ENCODE results near the gene KCTD15. TPM values are rescaled to one million over a fixed set of nuclear protein-coding genes. Genes with fewer than 3 reads are reported as not detected.

KCTD15 gene
- total and polyA plus RNA-seq, 8 donors = 14.1 to 172 (median 30.1) TPM

DNA sequence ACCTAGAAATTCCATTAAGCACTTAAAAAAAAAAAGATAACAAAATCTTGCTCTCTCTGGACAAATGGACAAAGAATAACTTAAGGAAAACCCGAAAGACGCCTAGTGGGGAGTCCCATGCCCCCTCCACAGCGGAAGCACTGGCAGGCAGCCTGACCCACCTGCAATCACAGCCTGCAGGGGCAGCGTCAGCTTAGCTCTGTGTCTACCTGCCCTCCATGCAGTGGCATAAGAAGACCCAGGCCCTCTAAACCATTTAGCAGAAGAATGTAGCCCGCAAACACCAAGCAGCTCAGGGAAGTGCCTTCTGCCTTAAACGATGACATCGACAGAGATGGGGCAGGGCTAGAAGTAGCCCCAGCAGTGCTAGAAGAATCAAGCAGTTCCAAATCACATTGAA is 36.0 kb downstream of the KCTD15 start:
- intact Hi-C loops (cut with DNase I; ENCODE audit: low total_unique reads) = no loop called here
- Histone ChIP-seq H3K4me1 (no peaks in the 10 kb centered on the region), H3K36me3 (no peaks in the 10 kb centered on the region), H3K27ac (no peak overlapping the region), H3K27me3 (no peaks in the 10 kb centered on the region), H3K4me3 (no peak overlapping the region), H3K9me3 (no peaks in the 10 kb centered on the region)
- WGBS, 5 donors = 55 to 85% (median 58%) methylated on average over 7 of the region's 7 CpGs
- TF ChIP-seq CTCF (IDR thresholded peaks at IDR 0.05) (no peak), POLR2AphosphoS5 (IDR thresholded peaks at IDR 0.05) (no peak), POLR2A (IDR thresholded peaks at IDR 0.05) (no peak), EP300 (IDR thresholded peaks at IDR 0.05) (no peak)
- DNase-seq = no peak

DNA sequence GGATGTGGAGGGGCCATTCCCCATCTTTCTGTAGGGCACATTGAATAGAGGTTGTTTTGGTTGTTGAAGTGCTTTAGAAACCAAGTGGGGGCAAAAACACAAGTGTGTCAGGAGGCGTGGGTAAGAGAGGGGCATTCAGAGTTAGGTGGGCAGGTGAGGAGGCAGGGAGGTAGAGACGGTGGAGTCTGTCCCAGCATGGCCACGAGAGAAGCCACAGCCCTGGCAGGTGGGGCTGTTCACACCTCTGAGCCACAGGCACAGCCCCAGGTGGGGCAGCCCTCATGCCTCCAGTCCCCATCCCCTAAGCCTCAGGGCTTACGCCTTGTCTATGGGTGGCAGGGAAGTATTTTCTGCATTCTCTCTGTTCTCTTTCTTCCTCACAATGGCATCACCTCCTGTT is 43.7 kb downstream of the KCTD15 start:
- no peak for DNase-seq
- intact Hi-C loops (cut with DNase I; ENCODE audit: low total_unique reads) = no loop called here
- peaks cover 0 to 15% (median 0%) of the 10 kb centered on the region in 3 donors for H3K27me3 ChIP-seq

GRCh38 chr19:33840783-33841182 is 44.1 kb downstream of the KCTD15 start:
- no peak for DNase-seq
- Histone ChIP-seq H3K36me3 (no peaks in the 10 kb centered on the region), H3K27me3 (peaks cover 0 to 15% (median 0%) of the 10 kb centered on the region in 3 donors), H3K9me3 (no peaks in the 10 kb centered on the region), H3K27ac (no peak overlapping the region), H3K4me3 (no peak overlapping the region), H3K4me1 (no peaks in the 10 kb centered on the region)
- no peak for TF ChIP-seq POLR2A (IDR thresholded peaks at IDR 0.05)
- TF ChIP-seq POLR2AphosphoS5 (IDR thresholded peaks at IDR 0.05) = no peak
- TF ChIP-seq EP300 (IDR thresholded peaks at IDR 0.05) = no peak
- no peak for TF ChIP-seq CTCF (IDR thresholded peaks at IDR 0.05)
- WGBS, 5 donors = 62 to 76% (median 69%) methylated on average over 4 of the region's 4 CpGs
- intact Hi-C loops (cut with DNase I; ENCODE audit: low total_unique reads) = no loop called here

More for the DNA sequence above, 43.7 kb downstream of the KCTD15 start:
- TF ChIP-seq POLR2AphosphoS5 (IDR thresholded peaks at IDR 0.05) (no peak), CTCF (IDR thresholded peaks at IDR 0.05) (no peak), EP300 (IDR thresholded peaks at IDR 0.05) (no peak), POLR2A (IDR thresholded peaks at IDR 0.05) (no peak)
- no peaks in the 10 kb centered on the region for H3K9me3 ChIP-seq
- no peaks in the 10 kb centered on the region for H3K36me3 ChIP-seq
- H3K4me3 ChIP-seq = no peak overlapping the region
- H3K4me1 ChIP-seq = no peaks in the 10 kb centered on the region
- 74 to 81% (median 79%) methylated on average over 4 of the region's 4 CpGs for WGBS, 5 donors
- no peak overlapping the region for H3K27ac ChIP-seq

DNA sequence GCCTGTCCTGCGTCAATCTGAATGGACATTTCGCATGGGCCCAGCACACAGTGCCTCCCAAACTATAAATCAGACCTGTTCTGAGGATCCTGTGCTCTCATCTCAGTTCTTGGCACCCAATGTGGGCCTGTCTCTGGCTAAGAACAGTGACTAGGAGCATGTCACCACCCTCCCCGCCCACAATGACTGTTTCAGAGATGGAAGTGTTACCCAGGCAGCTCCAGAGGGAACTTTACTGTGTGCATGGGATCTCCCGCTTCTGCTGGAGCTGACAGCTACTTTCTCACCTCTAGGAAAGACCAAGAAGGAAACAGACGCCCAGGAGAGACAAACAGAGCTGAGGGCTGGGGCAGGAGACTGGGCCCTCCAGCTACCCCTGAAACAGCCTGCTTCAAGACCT is 45.0 kb downstream of the KCTD15 start:
- Histone ChIP-seq H3K36me3 (no peaks in the 10 kb centered on the region), H3K9me3 (no peaks in the 10 kb centered on the region), H3K27ac (no peak overlapping the region), H3K27me3 (peaks cover 0 to 15% (median 0%) of the 10 kb centered on the region in 3 donors), H3K4me3 (no peak overlapping the region), H3K4me1 (no peaks in the 10 kb centered on the region)
- TF ChIP-seq CTCF (IDR thresholded peaks at IDR 0.05) (no peak), POLR2A (IDR thresholded peaks at IDR 0.05) (no peak), POLR2AphosphoS5 (IDR thresholded peaks at IDR 0.05) (no peak), EP300 (IDR thresholded peaks at IDR 0.05) (no peak)
- WGBS, 5 donors = 75 to 80% (median 77%) methylated on average over 5 of the region's 5 CpGs
- no peak for DNase-seq
- intact Hi-C loops (cut with DNase I; ENCODE audit: low total_unique reads) = no loop called here

Measured in stomach (tissue), 9 donors.